Thoracic aorta (tissue), 2 donors: ENCODE data around the gene TOMM34. TPM values are rescaled to one million over a fixed set of nuclear protein-coding genes. Genes with fewer than 3 reads are reported as not detected.
A peak's percentile ranks its signal among the peaks of the same experiment; 100 is the strongest.

Experiments used
- ATAC-seq: fragments of 150-250 bp; one replicate; pipeline ENCODE4 v1.8.0; 2017; ENCODE audit warnings: low read depth; ENCODE audit not compliant: insufficient number of reproducible peaks, low FRiP score
- DNase-seq: peaks from one replicate; pipeline ENCODE4 v3.0.0-alpha.2; 2020; ENCODE audit warnings: low spot score
- H3K27ac ChIP-seq, 2 donors: fragments of 200-600 bp; sonication (generic); 1 replicate in 1 of 2; 2 replicates in 1 of 2; pipeline ENCODE4 v1.5.1; 2016; ENCODE audit warnings: mild to moderate bottlenecking in 2 of 2, moderate library complexity in 2 of 2
- H3K27me3 ChIP-seq: fragments of 200-600 bp; sonication (generic); replicated peaks from 2 replicates; pipeline ENCODE4 v1.6.0; 2016; ENCODE audit warnings: mild to moderate bottlenecking; ENCODE audit not compliant: insufficient read depth
- H3K36me3 ChIP-seq: fragments of 200-600 bp; sonication (generic); one replicate; pipeline ENCODE4 v1.5.1; 2016
- H3K4me1 ChIP-seq, 2 donors: fragments of 200-600 bp; sonication (generic); 1 replicate in 1 of 2; 2 replicates in 1 of 2; pipeline versions ENCODE4 v1.5.1 to v1.6.0; 2016; ENCODE audit warnings: low read depth in 2 of 2, mild to moderate bottlenecking in 1 of 2; ENCODE audit not compliant: control insufficient read depth in 1 of 2
- H3K4me3 ChIP-seq: fragments of 200-600 bp; sonication (generic); 2 replicates; pipeline ENCODE4 v1.5.1; 2016; ENCODE audit warnings: mild to moderate bottlenecking
- H3K9me3 ChIP-seq: fragments of 200-600 bp; sonication (generic); 2 replicates; pipeline ENCODE4 v1.5.1; 2016
- total RNA-seq, 2 donors: library from RNA; depleted of rRNA; stranded (reverse); fragments of >200 nt; gene quantifications; one replicate each; pipeline versions ENCODE4 v1.1.0 to v1.2.3, GENCODE V29; 2016
- TF ChIP-seq, protein P1 (sequence below): fragments of 200-600 bp; sonication (generic); IDR thresholded peaks from one replicate; pipeline ENCODE4 v1.5.1; 2019; ENCODE audit warnings: antibody characterized with exemption

Gene TOMM34
- total RNA-seq, 2 donors from 2014 or later = 11.9 to 13.0 TPM

DNA sequence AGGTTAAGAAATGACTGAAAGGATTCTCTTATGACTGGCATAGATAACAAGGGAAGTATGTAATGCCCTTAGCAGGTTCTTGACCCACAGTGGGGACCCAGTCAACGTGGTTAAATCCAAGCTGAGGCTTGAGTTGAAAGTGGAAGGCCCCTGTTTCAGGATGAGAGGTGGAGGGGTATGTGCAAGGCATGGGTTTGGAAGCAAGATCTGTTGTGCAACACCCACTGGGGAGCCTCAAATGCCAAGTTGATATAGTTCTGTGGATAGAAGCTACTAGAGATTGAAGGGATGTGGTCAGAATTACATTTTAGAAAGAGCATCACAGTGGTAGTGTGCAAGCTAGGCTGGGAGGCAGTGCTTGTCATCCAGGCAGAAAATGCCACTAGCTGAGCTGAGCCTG lies 45.3 kb downstream of the TOMM34 start:
- peaks cover 6 to 7% of the 10 kb centered on the region in 2 donors for H3K4me1 ChIP-seq
- no peak overlapping the region for H3K27ac ChIP-seq
- no peaks in the 10 kb centered on the region for H3K27me3 ChIP-seq
- H3K36me3 ChIP-seq = peaks cover 5% of the 10 kb centered on the region
- H3K4me3 ChIP-seq = no peak overlapping the region
- H3K9me3 ChIP-seq = no peaks in the 10 kb centered on the region
- ATAC-seq (no peak), DNase-seq (no peak)
- TF ChIP-seq, protein P1, sequence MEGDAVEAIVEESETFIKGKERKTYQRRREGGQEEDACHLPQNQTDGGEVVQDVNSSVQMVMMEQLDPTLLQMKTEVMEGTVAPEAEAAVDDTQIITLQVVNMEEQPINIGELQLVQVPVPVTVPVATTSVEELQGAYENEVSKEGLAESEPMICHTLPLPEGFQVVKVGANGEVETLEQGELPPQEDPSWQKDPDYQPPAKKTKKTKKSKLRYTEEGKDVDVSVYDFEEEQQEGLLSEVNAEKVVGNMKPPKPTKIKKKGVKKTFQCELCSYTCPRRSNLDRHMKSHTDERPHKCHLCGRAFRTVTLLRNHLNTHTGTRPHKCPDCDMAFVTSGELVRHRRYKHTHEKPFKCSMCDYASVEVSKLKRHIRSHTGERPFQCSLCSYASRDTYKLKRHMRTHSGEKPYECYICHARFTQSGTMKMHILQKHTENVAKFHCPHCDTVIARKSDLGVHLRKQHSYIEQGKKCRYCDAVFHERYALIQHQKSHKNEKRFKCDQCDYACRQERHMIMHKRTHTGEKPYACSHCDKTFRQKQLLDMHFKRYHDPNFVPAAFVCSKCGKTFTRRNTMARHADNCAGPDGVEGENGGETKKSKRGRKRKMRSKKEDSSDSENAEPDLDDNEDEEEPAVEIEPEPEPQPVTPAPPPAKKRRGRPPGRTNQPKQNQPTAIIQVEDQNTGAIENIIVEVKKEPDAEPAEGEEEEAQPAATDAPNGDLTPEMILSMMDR = no peak

DNA sequence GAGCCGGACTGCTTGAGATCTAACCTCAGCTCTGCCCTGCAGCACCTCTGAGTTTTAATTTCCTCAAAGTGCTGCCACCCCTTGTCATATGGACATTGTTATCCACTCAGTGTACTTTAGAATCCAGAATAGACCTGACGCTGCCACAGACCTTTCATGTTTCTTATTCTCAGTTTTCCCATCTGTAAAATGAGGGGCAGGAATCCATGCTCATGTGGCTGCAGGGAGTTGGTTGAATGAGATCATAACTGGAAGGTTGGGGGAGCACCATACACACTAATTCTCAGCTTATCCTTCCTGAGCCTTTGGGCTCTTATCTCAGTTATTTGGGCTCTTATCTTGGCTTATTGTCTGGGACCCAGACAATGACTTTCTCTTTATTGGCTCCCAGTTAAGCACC lies 48.0 kb downstream of the TOMM34 start:
- no peak overlapping the region for H3K27ac ChIP-seq
- peaks cover 15% of the 10 kb centered on the region for H3K36me3 ChIP-seq
- ATAC-seq = no peak
- H3K27me3 ChIP-seq = no peaks in the 10 kb centered on the region
- no peak overlapping the region for H3K4me3 ChIP-seq
- no peak for DNase-seq
- peaks cover 6 to 13% of the 10 kb centered on the region in 2 donors for H3K4me1 ChIP-seq
- TF ChIP-seq, protein P1 = no peak
- H3K9me3 ChIP-seq = no peaks in the 10 kb centered on the region

- Histone ChIP-seq H3K9me3 (no peaks in the 10 kb centered on the region), H3K27ac (no peak overlapping the region), H3K27me3 (no peaks in the 10 kb centered on the region), H3K4me1 (peaks cover 6 to 13% of the 10 kb centered on the region in 2 donors), H3K36me3 (peaks cover 23% of the 10 kb centered on the region), H3K4me3 (no peak overlapping the region)
- no peak for ATAC-seq
- no peak for DNase-seq
- TF ChIP-seq, protein P1 = no peak
These were observed 48.8 kb downstream of the TOMM34 start for GRCh38 chr20:44911264-44911921.

GRCh38 chr20:44910690-44911262 lies 49.4 kb downstream of the TOMM34 start:
- Histone ChIP-seq H3K27ac (no peak overlapping the region), H3K4me1 (peaks cover 6 to 13% of the 10 kb centered on the region in 2 donors), H3K36me3 (peaks cover 24% of the 10 kb centered on the region), H3K4me3 (peak overlapping the region; percentile 71), H3K9me3 (no peaks in the 10 kb centered on the region), H3K27me3 (no peaks in the 10 kb centered on the region)
- TF ChIP-seq, protein P1 = no peak
- ATAC-seq = no peak
- no peak for DNase-seq

DNA sequence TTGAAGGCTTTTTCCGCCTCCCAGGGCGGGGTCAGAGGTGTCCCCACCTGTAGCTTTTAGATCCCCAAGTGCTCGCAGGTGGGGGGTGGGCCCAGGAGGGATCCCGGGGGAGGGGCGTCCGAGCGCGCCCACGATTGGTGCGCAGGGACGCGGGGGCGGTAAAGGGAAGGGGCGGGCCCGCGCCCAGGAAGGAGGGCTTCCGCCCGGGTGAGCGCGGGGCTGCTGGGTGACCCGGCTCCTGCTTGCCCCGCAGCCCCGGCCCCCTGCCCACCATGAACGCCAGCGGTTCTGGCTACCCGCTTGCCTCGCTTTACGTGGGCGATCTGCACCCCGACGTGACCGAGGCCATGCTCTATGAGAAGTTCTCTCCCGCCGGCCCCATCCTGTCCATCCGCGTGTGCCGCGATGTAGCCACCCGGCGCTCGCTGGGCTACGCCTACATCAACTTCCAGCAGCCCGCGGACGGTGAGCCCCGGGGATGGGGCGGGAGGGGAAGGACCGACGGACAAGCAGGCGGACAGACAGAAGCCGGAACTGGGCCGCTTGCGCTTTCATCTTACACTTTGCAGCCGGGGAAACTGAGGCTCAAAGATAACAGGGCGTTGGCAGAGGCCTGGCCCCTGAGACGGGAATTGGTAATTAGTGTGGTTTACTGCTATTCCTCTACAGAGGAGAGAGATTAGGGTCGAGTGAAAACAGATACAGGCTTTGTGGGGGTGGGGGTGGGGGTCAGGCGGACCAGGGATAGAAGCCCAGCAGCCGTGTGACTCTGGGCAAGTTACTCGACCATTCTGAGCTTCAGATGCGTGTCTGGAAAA lies 50.1 kb downstream of the TOMM34 start, which contains the start of gene PABPC1L:
Gene PABPC1L (plus strand): TSS at position 189 of the 818 bp plus-strand sequence. CDS start 84 bp downstream, at position 273.
- Histone ChIP-seq H3K27me3 (no peaks in the 10 kb centered on the region), H3K27ac (no peak within 1 kb of the TSS), H3K4me3 (peak within 1 kb of the TSS; percentile 71), H3K36me3 (peaks cover 29% of the 10 kb centered on the region), H3K4me1 (peaks cover 6 to 13% of the 10 kb centered on the region in 2 donors), H3K9me3 (no peaks in the 10 kb centered on the region)
- DNase-seq = no peak
- TF ChIP-seq, protein P1 = no peak
- no peak for ATAC-seq
